CD14-positive monocyte (primary cell): ENCODE data around the gene APP. TPM values are rescaled to one million over a fixed set of nuclear protein-coding genes. Genes with fewer than 3 reads are reported as not detected.

Experiments used
- DNase-seq, 3 donors: peaks; one replicate each; pipeline ENCODE4 v3.0.0-alpha.2; 2011 to 2022
- H2AFZ ChIP-seq: 2 replicates; pipeline ENCODE4 v1.6.0; 2012; ENCODE audit warnings: mild to moderate bottlenecking, low read depth, low read length, inconsistent platforms; ENCODE audit not compliant: insufficient read depth, poor library complexity, severe bottlenecking
- H3K27ac ChIP-seq, 2 donors: 1 replicate in 1 of 2; 2 replicates in 1 of 2; pipeline ENCODE4 v1.5.1; 2012 to 2013; ENCODE audit warnings: low read length in 2 of 2, control low read depth in 1 of 2, inconsistent platforms in 1 of 2, low read depth in 1 of 2, mild to moderate bottlenecking in 1 of 2
- H3K27me3 ChIP-seq, 2 donors: one replicate each; pipeline versions ENCODE4 v1.6.0 to v1.6.1; 2011 to 2013; ENCODE audit warnings: low read length in 2 of 2; ENCODE audit not compliant: control insufficient read depth in 2 of 2, insufficient read depth in 2 of 2
- H3K36me3 ChIP-seq, 2 donors: replicated peaks in 1 of 2; 1 replicate in 1 of 2; 2 replicates in 1 of 2; pipeline versions ENCODE4 v1.5.1 to v1.6.1; 2012 to 2013; ENCODE audit warnings: low read length in 2 of 2, control low read depth in 1 of 2, inconsistent platforms in 1 of 2, mild to moderate bottlenecking in 1 of 2; ENCODE audit not compliant: insufficient read depth in 2 of 2, control insufficient read depth in 1 of 2
- H3K4me1 ChIP-seq, 2 donors: 1 replicate in 1 of 2; 2 replicates in 1 of 2; pipeline versions ENCODE4 v1.5.1 to v1.6.1; 2012 to 2013; ENCODE audit warnings: low read length in 2 of 2, control low read depth in 1 of 2, inconsistent platforms in 1 of 2, mild to moderate bottlenecking in 1 of 2, moderate library complexity in 1 of 2; ENCODE audit not compliant: insufficient read depth in 2 of 2, control insufficient read depth in 1 of 2
- H3K4me2 ChIP-seq: replicated peaks from 2 replicates; pipeline ENCODE3; 2012; ENCODE audit warnings: low read length, moderate library complexity, mild to moderate bottlenecking; ENCODE audit not compliant: poor library complexity, severe bottlenecking; ENCODE audit errors: extremely low read depth
- H3K4me3 ChIP-seq, 3 experiments: fragments of 200-600 bp in 1 of 3; sonication (generic) in 1 of 3; replicated peaks in 1 of 3; 1 replicate in 2 of 3; 2 replicates in 1 of 3; pipeline ENCODE4 v1.5.1; 2011 to 2013; ENCODE audit warnings: low read length in 3 of 3, mild to moderate bottlenecking in 3 of 3, control low read depth in 2 of 3, low read depth in 2 of 3, inconsistent platforms in 1 of 3, moderate library complexity in 1 of 3
- H3K79me2 ChIP-seq: 2 replicates; pipeline ENCODE4 v1.6.0; 2012; ENCODE audit warnings: mild to moderate bottlenecking, control low read depth, inconsistent platforms, low read length, moderate library complexity; ENCODE audit not compliant: insufficient read depth
- H3K9ac ChIP-seq: 2 replicates; pipeline ENCODE4 v1.6.0; 2017; ENCODE audit warnings: low read length, mild to moderate bottlenecking; ENCODE audit not compliant: insufficient read depth, poor library complexity, severe bottlenecking
- H3K9me3 ChIP-seq, 2 donors: replicated peaks in 1 of 2; 1 replicate in 1 of 2; 2 replicates in 1 of 2; pipeline versions ENCODE4 v1.5.1 to v1.6.1; 2012 to 2013; ENCODE audit warnings: low read length in 2 of 2, control low read depth in 1 of 2; ENCODE audit not compliant: control insufficient read depth in 1 of 2, insufficient read depth in 1 of 2
- H4K20me1 ChIP-seq: 2 replicates; pipeline ENCODE4 v1.6.0; 2012; ENCODE audit warnings: mild to moderate bottlenecking, low read length, control low read depth, moderate library complexity; ENCODE audit not compliant: insufficient read depth
- H3K27ac Mint-ChIP-seq, 7 donors: one replicate each; pipeline ENCODE4 v1.8.0; 2020; ENCODE audit warnings: mild to moderate bottlenecking in 7 of 7, mixed read lengths in 7 of 7, moderate library complexity in 6 of 7, inconsistent platforms in 2 of 7
- H3K27me3 Mint-ChIP-seq, 3 donors: one replicate each; pipeline ENCODE4 v1.8.0; 2021 to 2022; ENCODE audit warnings: low read depth in 3 of 3, mild to moderate bottlenecking in 3 of 3, mixed read lengths in 3 of 3, moderate library complexity in 3 of 3, inconsistent platforms in 1 of 3
- H3K36me3 Mint-ChIP-seq, 2 donors: one replicate each; pipeline ENCODE4 v1.8.0; 2020; ENCODE audit warnings: mixed read lengths in 2 of 2, inconsistent platforms in 1 of 2, mild to moderate bottlenecking in 1 of 2
- H3K4me1 Mint-ChIP-seq: one replicate; pipeline ENCODE4 v1.8.0; 2020; ENCODE audit warnings: mild to moderate bottlenecking, mixed read lengths
- H3K4me3 Mint-ChIP-seq, 2 donors: one replicate each; pipeline ENCODE4 v1.8.0; 2020; ENCODE audit warnings: mild to moderate bottlenecking in 2 of 2, mixed read lengths in 2 of 2, moderate library complexity in 1 of 2
- H3K9me3 Mint-ChIP-seq, 7 donors: one replicate each; pipeline ENCODE4 v1.8.0; 2020 to 2022; ENCODE audit warnings: mixed read lengths in 7 of 7, mild to moderate bottlenecking in 6 of 7, moderate library complexity in 6 of 7, inconsistent platforms in 2 of 7
- WGBS: methylation state at CpG from one replicate; pipeline ENCODE4 v1.1.5; 2013; ENCODE audit warnings: missing lambda C conversion rate; ENCODE audit not compliant: insufficient coverage; 5-methylcytosine and 5-hydroxymethylcytosine counted together
- intact Hi-C, 2 donors: fragments of 100-400 bp; cut with micrococcal nuclease; formaldehyde crosslinking; loops; one replicate each; pipeline versions ENCODE4 v1.15.0 to v1.15.1; 2023
- polyA plus RNA-seq, 3 donors: library from polyadenylated mRNA; depleted of rRNA in 1 of 3; unstranded in 2 of 3; stranded (reverse) in 1 of 3; fragments of 300-500 nt in 2 of 3; fragments of >200 nt in 1 of 3; fragmentation: Illumina TruSeq in 2 of 3; gene quantifications; 1 replicate in 2 of 3; 2 replicates in 1 of 3; pipeline ENCODE4 v1.2.3, GENCODE V29; 2012 to 2021
- TF ChIP-seq, protein P1 (sequence below): fragments of 200-600 bp; IDR thresholded peaks from one replicate; pipeline ENCODE4 v1.8.0; 2022; ENCODE audit warnings: antibody characterized with exemption, mild to moderate bottlenecking

The APP gene
- polyA plus RNA-seq, 3 donors: 28.0 to 118 (median 35.1) TPM

DNA sequence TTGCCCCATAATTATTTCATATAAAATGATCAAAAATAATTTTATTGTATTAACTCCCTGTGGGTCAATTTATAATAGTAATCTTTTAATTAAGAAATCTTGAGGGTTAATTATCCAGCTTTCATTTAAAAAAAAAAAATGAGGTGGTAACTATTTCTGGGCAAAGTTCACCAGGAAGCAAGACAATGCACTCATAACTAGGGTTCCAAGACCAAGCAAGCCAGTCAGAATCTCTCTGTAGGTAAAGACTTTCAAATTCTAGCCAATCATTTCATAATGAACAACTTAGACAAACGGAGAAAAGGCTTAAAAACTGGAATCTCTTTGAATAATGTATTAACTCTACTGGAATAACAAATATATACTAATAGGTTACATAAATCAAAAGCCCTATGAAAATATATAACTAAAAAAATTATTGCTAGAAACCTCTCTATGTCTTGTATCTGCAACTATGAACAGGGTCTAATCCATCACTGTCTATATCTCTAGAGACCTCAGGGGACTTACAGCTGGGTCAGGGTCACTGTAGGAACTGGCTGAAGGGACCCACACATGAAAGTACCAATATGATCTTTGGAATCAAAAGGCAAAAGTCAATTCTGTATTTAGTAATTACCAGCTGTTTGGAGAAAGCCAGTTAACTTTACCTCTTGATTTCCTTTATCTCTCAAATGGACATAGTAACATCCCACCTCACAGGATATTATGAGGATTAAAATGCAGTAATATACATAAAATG, 43.3 kb downstream of the APP start:
- Histone ChIP-seq H3K9me3 (no peaks in the 10 kb centered on the region), H3K9ac (no peak overlapping the region), H3K27ac (no peak overlapping the region), H3K36me3 (no peaks in the 10 kb centered on the region), H3K79me2 (peaks cover 63% of the 10 kb centered on the region), H2AFZ (no peak overlapping the region), H3K4me1 (peaks cover 8% of the 10 kb centered on the region in 2 donors), H3K4me2 (no peak overlapping the region), H3K27me3 (no peaks in the 10 kb centered on the region), H4K20me1 (peaks cover 5% of the 10 kb centered on the region), H3K4me3 (no peak overlapping the region)
- intact Hi-C loops: no loop called here
- WGBS: no CpG with 5 or more reads among the region's 1 CpG
- no peaks in the 10 kb centered on the region for H3K9me3 Mint-ChIP-seq
- H3K36me3 Mint-ChIP-seq: peaks cover 6 to 7% of the 10 kb centered on the region in 2 donors
- no peak overlapping the region for H3K4me3 Mint-ChIP-seq
- no peaks in the 10 kb centered on the region for H3K27me3 Mint-ChIP-seq
- no peak for DNase-seq
- H3K4me1 Mint-ChIP-seq: peaks cover 9% of the 10 kb centered on the region
- no peak overlapping the region for H3K27ac Mint-ChIP-seq
- TF ChIP-seq, protein P1, sequence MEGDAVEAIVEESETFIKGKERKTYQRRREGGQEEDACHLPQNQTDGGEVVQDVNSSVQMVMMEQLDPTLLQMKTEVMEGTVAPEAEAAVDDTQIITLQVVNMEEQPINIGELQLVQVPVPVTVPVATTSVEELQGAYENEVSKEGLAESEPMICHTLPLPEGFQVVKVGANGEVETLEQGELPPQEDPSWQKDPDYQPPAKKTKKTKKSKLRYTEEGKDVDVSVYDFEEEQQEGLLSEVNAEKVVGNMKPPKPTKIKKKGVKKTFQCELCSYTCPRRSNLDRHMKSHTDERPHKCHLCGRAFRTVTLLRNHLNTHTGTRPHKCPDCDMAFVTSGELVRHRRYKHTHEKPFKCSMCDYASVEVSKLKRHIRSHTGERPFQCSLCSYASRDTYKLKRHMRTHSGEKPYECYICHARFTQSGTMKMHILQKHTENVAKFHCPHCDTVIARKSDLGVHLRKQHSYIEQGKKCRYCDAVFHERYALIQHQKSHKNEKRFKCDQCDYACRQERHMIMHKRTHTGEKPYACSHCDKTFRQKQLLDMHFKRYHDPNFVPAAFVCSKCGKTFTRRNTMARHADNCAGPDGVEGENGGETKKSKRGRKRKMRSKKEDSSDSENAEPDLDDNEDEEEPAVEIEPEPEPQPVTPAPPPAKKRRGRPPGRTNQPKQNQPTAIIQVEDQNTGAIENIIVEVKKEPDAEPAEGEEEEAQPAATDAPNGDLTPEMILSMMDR: no peak

DNA sequence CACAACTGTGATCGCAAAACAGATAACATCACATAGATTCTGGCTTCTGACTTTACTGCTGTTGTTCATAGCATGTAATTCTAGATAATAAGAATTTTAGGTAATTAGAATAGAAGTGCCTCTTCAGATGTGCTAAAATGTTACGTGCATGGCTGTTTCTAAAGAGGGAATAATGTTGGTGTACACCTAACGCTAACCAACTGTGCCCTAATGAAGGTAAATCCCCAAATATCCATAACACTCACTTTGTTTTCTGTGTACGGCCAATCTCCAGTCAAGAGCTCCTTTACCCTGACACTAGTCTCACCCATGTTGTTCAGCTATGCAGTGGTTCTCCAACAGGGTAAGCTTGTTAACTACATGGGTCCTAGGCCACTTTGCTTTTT, 44.4 kb downstream of the APP start:
- Mint-ChIP-seq H3K27ac (no peak overlapping the region), H3K27me3 (no peaks in the 10 kb centered on the region), H3K36me3 (peaks cover 6 to 7% of the 10 kb centered on the region in 2 donors), H3K4me3 (no peak overlapping the region), H3K4me1 (peaks cover 10% of the 10 kb centered on the region), H3K9me3 (no peaks in the 10 kb centered on the region)
- Histone ChIP-seq H3K4me1 (peaks cover 8 to 9% of the 10 kb centered on the region in 2 donors), H3K4me2 (no peak overlapping the region), H3K36me3 (no peaks in the 10 kb centered on the region), H3K9ac (no peak overlapping the region), H4K20me1 (peaks cover 5% of the 10 kb centered on the region), H3K27ac (no peak overlapping the region), H2AFZ (no peak overlapping the region), H3K9me3 (no peaks in the 10 kb centered on the region), H3K79me2 (peaks cover 57% of the 10 kb centered on the region), H3K27me3 (no peaks in the 10 kb centered on the region), H3K4me3 (no peak overlapping the region)
- TF ChIP-seq, protein P1: no peak
- no CpG with 5 or more reads among the region's 4 CpGs for WGBS
- intact Hi-C loops: no loop called here
- no peak for DNase-seq
